ENCODE results near the gene PRPF19.

Gene PRPF19

GRCh38 chr11:60855726-60856633, 50.4 kb downstream of the PRPF19 start, which contains the start of gene PTGDR2:
PTGDR2 (minus strand) TSS chr11:60855950; CDS start chr11:60853722, 2,228 bp downstream.
- no peak for DNase-seq

GRCh38 chr11:60854847-60855725, 51.3 kb downstream of the PRPF19 start:
- DNase-seq: no peak

- no peak for DNase-seq
These were observed 52.1 kb downstream of the PRPF19 start for GRCh38 chr11:60854140-60854846.

- DNase-seq: no peak
These were observed 53.1 kb downstream of the PRPF19 start for GRCh38 chr11:60852982-60853950.

GRCh38 chr11:60852117-60852981, 54.0 kb downstream of the PRPF19 start:
- DNase-seq: no peak

- no peak for DNase-seq
These were observed 54.9 kb downstream of the PRPF19 start for GRCh38 chr11:60851327-60852104.

- DNase-seq: no peak
These were observed 56.5 kb downstream of the PRPF19 start for GRCh38 chr11:60849641-60850520.

GRCh38 chr11:60848714-60849151, 57.7 kb downstream of the PRPF19 start:
- no peak for DNase-seq

GRCh38 chr11:60847896-60848295, 58.5 kb downstream of the PRPF19 start:
- DNase-seq: no peak

- DNase-seq: no peak
These were observed 59.1 kb downstream of the PRPF19 start for GRCh38 chr11:60847281-60847680.

- no peak for DNase-seq
These were observed 61.0 kb downstream of the PRPF19 start for GRCh38 chr11:60845338-60845737.

GRCh38 chr11:60844870-60845221, 61.5 kb downstream of the PRPF19 start:
- DNase-seq: no peak

- DNase-seq: no peak
These were observed 62.1 kb downstream of the PRPF19 start for GRCh38 chr11:60844045-60844869.

GRCh38 chr11:60842668-60843600, 63.5 kb downstream of the PRPF19 start:
- no peak for DNase-seq

GRCh38 chr11:60841797-60842667, 64.4 kb downstream of the PRPF19 start, which contains the start of gene CCDC86:
CCDC86 (plus strand) TSS chr11:60842113; CDS start chr11:60842125, 12 bp downstream.
- peak; percentile 77 for DNase-seq
